ENCODE measurements around the gene FCHSD2. TPM values are rescaled to one million over a fixed set of nuclear protein-coding genes. Genes with fewer than 3 reads are reported as not detected.

FCHSD2 gene
- total and polyA plus RNA-seq, 4 donors, result 7.6 to 18.7 (median 9.9) TPM

DNA sequence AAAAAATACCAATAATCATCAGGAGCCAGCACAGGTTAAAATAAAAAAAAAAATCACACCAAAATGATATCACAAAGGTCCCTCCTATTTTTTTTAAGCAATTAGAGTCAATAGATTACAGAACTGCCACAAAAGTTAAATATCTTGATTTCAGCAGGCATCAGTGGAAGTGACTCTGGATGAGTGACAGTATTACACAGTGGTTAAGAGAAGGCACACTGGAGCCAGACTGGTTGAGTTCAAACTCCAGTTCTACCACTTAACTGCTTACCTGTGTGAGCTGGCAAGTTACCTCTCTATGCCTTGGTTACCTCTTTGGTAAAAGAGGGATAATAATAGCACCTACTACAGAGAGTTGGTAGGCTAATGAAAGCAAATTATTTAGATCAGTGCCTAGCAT lies 179.4 kb downstream of the FCHSD2 start (continued):
- TF ChIP-seq, protein P1, sequence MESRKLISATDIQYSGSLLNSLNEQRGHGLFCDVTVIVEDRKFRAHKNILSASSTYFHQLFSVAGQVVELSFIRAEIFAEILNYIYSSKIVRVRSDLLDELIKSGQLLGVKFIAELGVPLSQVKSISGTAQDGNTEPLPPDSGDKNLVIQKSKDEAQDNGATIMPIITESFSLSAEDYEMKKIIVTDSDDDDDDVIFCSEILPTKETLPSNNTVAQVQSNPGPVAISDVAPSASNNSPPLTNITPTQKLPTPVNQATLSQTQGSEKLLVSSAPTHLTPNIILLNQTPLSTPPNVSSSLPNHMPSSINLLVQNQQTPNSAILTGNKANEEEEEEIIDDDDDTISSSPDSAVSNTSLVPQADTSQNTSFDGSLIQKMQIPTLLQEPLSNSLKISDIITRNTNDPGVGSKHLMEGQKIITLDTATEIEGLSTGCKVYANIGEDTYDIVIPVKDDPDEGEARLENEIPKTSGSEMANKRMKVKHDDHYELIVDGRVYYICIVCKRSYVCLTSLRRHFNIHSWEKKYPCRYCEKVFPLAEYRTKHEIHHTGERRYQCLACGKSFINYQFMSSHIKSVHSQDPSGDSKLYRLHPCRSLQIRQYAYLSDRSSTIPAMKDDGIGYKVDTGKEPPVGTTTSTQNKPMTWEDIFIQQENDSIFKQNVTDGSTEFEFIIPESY (IDR thresholded peaks at IDR 0.05), result no peak
- TF ChIP-seq TAF1 (conservative IDR thresholded peaks at IDR 0.05), result no peak
- no peak for TF ChIP-seq JUND (IDR thresholded peaks at IDR 0.05)
- no peak for TF ChIP-seq YY1 (IDR thresholded peaks at IDR 0.05)
- TF ChIP-seq NR2F2 (IDR thresholded peaks at IDR 0.05), result no peak
- no peak for TF ChIP-seq GABPA (IDR thresholded peaks at IDR 0.05 in 1 of 2, conservative IDR thresholded peaks at IDR 0.05 in 1 of 2)
- no peak for TF ChIP-seq EGR1 (IDR thresholded peaks at IDR 0.05; ENCODE audit: low read depth in 2 of 2)
- TF ChIP-seq HNF4A (conservative IDR thresholded peaks at IDR 0.05), result no peak
- TF ChIP-seq HNF4G (IDR thresholded peaks at IDR 0.05), result no peak

DNA sequence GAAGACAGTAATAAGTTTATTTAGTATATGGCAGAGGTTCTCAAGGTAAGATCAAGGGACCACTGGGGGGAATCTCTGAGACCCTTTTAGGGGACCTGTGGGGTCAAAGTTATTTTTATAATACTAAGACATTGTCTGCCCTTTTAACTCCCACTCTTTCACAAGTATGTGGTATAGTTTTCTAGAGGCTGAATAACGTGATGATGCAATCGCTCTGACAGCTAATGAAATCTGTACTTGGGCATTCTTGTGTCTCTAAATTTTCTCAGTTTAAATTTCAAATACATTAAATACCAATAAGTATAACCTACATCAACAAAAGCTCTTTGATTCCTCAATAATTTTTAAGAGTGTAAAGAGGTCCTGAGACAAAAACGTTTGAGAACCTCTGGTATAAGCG lies 180.0 kb downstream of the FCHSD2 start:
- no peak overlapping the region for H3K4me3 ChIP-seq (ENCODE audit: low read depth in 1 of 3, low read length in 3 of 3)
- H3K9ac ChIP-seq (ENCODE audit: low read depth in 1 of 2, low read length in 2 of 2), result no peak overlapping the region
- no peak for DNase-seq (ENCODE audit: low spot score)
- no peak overlapping the region for H3K27ac ChIP-seq (ENCODE audit: low read depth in 1 of 2, low read length in 2 of 2)
- H3K36me3 ChIP-seq (ENCODE audit: control insufficient read depth in 4 of 4, insufficient read depth in 3 of 4, low read depth in 1 of 4, low read length in 3 of 4), result peaks cover 0 to 7% (median 0%) of the 10 kb centered on the region in 4 donors
- peaks cover 0 to 1% (median 0%) of the 10 kb centered on the region in 4 donors for H3K4me1 ChIP-seq (ENCODE audit: control insufficient read depth in 4 of 4, insufficient read depth in 4 of 4, low read length in 3 of 4)
- TF ChIP-seq YY1 (IDR thresholded peaks at IDR 0.05) (no peak), FOXA1 (IDR thresholded peaks at IDR 0.05) (no peak)
- TF ChIP-seq, protein P2, sequence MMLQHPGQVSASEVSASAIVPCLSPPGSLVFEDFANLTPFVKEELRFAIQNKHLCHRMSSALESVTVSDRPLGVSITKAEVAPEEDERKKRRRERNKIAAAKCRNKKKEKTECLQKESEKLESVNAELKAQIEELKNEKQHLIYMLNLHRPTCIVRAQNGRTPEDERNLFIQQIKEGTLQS (IDR thresholded peaks at IDR 0.05), result peak; percentile 55
- 86% methylated on average over 4 of the region's 4 CpGs for WGBS
- H3K27me3 ChIP-seq (ENCODE audit: control insufficient read depth in 4 of 4, insufficient read depth in 4 of 4, low read length in 3 of 4), result no peaks in the 10 kb centered on the region
- H3K9me3 ChIP-seq (ENCODE audit: control insufficient read depth in 4 of 4, low read length in 3 of 4), result no peaks in the 10 kb centered on the region

DNA sequence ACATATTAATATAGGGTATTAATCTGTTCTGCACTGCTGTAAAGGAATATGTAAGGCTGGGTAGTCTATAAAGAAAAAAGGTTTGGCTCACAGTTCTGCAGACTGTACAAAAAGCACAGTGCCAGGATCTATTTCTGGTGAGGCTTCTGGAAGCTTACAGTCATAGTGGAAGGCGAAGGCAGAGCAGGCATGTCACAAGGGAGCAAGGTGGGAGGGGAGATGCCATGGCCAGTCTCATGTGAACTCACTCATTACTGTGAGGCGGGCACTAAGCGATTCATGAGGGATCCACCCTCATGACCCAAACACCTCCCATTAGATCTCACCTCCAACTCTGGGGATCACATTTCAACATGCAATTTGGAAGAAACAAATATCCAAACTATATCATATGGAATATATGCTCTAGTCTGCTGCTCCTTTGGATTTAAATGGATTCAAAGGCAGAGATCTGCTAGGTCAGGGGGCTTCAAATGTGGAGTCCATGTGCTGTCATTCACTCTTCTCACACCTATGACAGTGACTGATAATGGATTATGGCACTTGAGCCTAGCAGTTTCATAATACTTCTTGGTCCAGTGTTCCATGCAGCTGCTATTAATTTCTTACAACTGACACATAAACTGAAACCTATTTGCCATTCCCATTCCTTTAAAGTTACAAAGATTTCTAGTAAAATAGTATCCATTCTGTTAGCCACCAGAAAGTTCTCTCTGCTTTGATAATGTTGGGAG lies 182.0 kb downstream of the FCHSD2 start:
- Histone ChIP-seq H3K36me3 (ENCODE audit: control insufficient read depth in 4 of 4, insufficient read depth in 3 of 4, low read depth in 1 of 4, low read length in 3 of 4) (peaks cover 0 to 5% (median 0%) of the 10 kb centered on the region in 4 donors), H3K4me3 (ENCODE audit: low read depth in 1 of 3, low read length in 3 of 3) (no peak overlapping the region), H3K4me1 (ENCODE audit: control insufficient read depth in 4 of 4, insufficient read depth in 4 of 4, low read length in 3 of 4) (peaks cover 0 to 1% (median 0%) of the 10 kb centered on the region in 4 donors), H3K9ac (ENCODE audit: low read depth in 1 of 2, low read length in 2 of 2) (no peak overlapping the region), H3K27me3 (ENCODE audit: control insufficient read depth in 4 of 4, insufficient read depth in 4 of 4, low read length in 3 of 4) (no peaks in the 10 kb centered on the region), H3K9me3 (ENCODE audit: control insufficient read depth in 4 of 4, low read length in 3 of 4) (no peaks in the 10 kb centered on the region), H3K27ac (ENCODE audit: low read depth in 1 of 2, low read length in 2 of 2) (no peak overlapping the region)
- TF ChIP-seq GABPA (IDR thresholded peaks at IDR 0.05 in 1 of 2, conservative IDR thresholded peaks at IDR 0.05 in 1 of 2) (no peak), RAD21 (IDR thresholded peaks at IDR 0.05) (no peak)
- TF ChIP-seq, protein P1 (IDR thresholded peaks at IDR 0.05), result no peak
- no peak for DNase-seq (ENCODE audit: low spot score)
- 98% methylated on average over 3 of the region's 3 CpGs for WGBS

Measured in liver (tissue), 9 donors.